Nephron (organoid): ENCODE data around the gene ZNF296.

ENCODE experiments used
- H3K27ac Mint-ChIP-seq, 3 experiments: 2 replicates each; pipeline ENCODE4 v1.8.0; 2020; ENCODE audit warnings: mixed read lengths in 3 of 3, mild to moderate bottlenecking in 2 of 3, moderate library complexity in 1 of 3
- H3K27me3 Mint-ChIP-seq: 2 replicates; pipeline ENCODE4 v1.8.0; 2021; ENCODE audit warnings: low read depth, mild to moderate bottlenecking, moderate library complexity, mixed read lengths
- H3K36me3 Mint-ChIP-seq: 2 replicates; pipeline ENCODE4 v1.8.0; 2020; ENCODE audit warnings: low read depth, mixed read lengths
- H3K4me1 Mint-ChIP-seq: 2 replicates; pipeline ENCODE4 v1.8.0; 2020; ENCODE audit warnings: mixed read lengths
- H3K4me3 Mint-ChIP-seq, 3 experiments: 2 replicates each; pipeline ENCODE4 v1.8.0; 2020; ENCODE audit warnings: mild to moderate bottlenecking in 3 of 3, mixed read lengths in 3 of 3, moderate library complexity in 2 of 3
- H3K9me3 Mint-ChIP-seq: 2 replicates; pipeline ENCODE4 v1.8.0; 2020; ENCODE audit warnings: mixed read lengths
- CTCF ChIP-seq, 3 experiments: fragments of 200-600 bp; sonication (generic); IDR thresholded peaks; one replicate each; pipeline ENCODE4 v1.5.0; 2021; ENCODE audit warnings: antibody characterized with exemption in 3 of 3; ENCODE audit not compliant: unreplicated experiment in 3 of 3

Gene ZNF296

GRCh38 chr19:45101806-45102205 lies 25.5 kb upstream of the ZNF296 start:
- peak overlapping the region in 2 of 3 experiments; percentile 14 to 21 for H3K4me3 Mint-ChIP-seq
- no peaks in the 10 kb centered on the region for H3K36me3 Mint-ChIP-seq
- peak overlapping the region in 2 of 3 experiments; percentile 83 to 87 for H3K27ac Mint-ChIP-seq
- H3K27me3 Mint-ChIP-seq, result no peaks in the 10 kb centered on the region
- no peak for TF ChIP-seq CTCF (IDR thresholded peaks at IDR 0.05; ENCODE audit: unreplicated experiment in 3 of 3)
- peaks cover 82% of the 10 kb centered on the region for H3K4me1 Mint-ChIP-seq
- H3K9me3 Mint-ChIP-seq, result no peaks in the 10 kb centered on the region

GRCh38 chr19:45100846-45101252 lies 24.6 kb upstream of the ZNF296 start:
- no peaks in the 10 kb centered on the region for H3K27me3 Mint-ChIP-seq
- H3K36me3 Mint-ChIP-seq, result peaks cover 2% of the 10 kb centered on the region
- peak overlapping the region; percentile 20 to 87 (median 83) for H3K27ac Mint-ChIP-seq
- no peaks in the 10 kb centered on the region for H3K9me3 Mint-ChIP-seq
- H3K4me1 Mint-ChIP-seq, result peaks cover 91% of the 10 kb centered on the region
- H3K4me3 Mint-ChIP-seq, result peak overlapping the region in 2 of 3 experiments; percentile 3 to 37
- no peak for TF ChIP-seq CTCF (IDR thresholded peaks at IDR 0.05; ENCODE audit: unreplicated experiment in 3 of 3)

DNA sequence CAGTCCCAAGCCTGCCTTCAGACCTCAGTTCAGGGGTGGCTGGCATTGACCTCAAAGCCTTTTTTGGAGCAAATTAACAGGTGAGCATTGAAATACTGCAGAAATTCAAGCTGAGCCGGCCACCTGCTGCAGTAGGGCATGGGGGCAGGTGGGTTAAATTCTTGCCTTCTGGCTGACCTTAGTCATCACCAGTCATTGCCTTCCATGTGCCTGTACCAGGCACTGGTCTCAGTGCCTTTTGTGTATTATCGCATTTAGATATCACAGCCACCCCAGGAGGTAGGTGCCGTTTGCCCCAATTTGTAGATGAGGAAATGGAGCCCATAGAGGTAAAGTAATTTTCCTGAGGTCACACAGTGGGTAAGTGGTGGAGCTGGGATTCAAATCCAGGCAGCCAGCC lies 23.9 kb upstream of the ZNF296 start:
- no peaks in the 10 kb centered on the region for H3K27me3 Mint-ChIP-seq
- H3K4me1 Mint-ChIP-seq, result peaks cover 89% of the 10 kb centered on the region
- H3K9me3 Mint-ChIP-seq, result no peaks in the 10 kb centered on the region
- peaks cover 4% of the 10 kb centered on the region for H3K36me3 Mint-ChIP-seq
- H3K27ac Mint-ChIP-seq, result peak overlapping the region in 2 of 3 experiments; percentile 83 to 87
- TF ChIP-seq CTCF (IDR thresholded peaks at IDR 0.05; ENCODE audit: unreplicated experiment in 3 of 3), result no peak
- H3K4me3 Mint-ChIP-seq, result peak overlapping the region in 1 of 3 experiments; percentile 37

- H3K4me1 Mint-ChIP-seq, result peaks cover 89% of the 10 kb centered on the region
- H3K27ac Mint-ChIP-seq, result peak overlapping the region; percentile 19 to 73 (median 46)
- peak overlapping the region; percentile 2 to 42 (median 20) for H3K4me3 Mint-ChIP-seq
- peaks cover 8% of the 10 kb centered on the region for H3K36me3 Mint-ChIP-seq
- TF ChIP-seq CTCF (IDR thresholded peaks at IDR 0.05; ENCODE audit: unreplicated experiment in 3 of 3), result no peak
- no peaks in the 10 kb centered on the region for H3K9me3 Mint-ChIP-seq
- no peaks in the 10 kb centered on the region for H3K27me3 Mint-ChIP-seq
Observed at GRCh38 chr19:45099467-45100191, 23.4 kb upstream of the ZNF296 start.

GRCh38 chr19:45098521-45099466 lies 22.5 kb upstream of the ZNF296 start:
- Mint-ChIP-seq H3K4me3 (peak overlapping the region; percentile 45 to 64 (median 54)), H3K9me3 (no peaks in the 10 kb centered on the region), H3K4me1 (peaks cover 89% of the 10 kb centered on the region), H3K36me3 (peaks cover 10% of the 10 kb centered on the region), H3K27me3 (no peaks in the 10 kb centered on the region), H3K27ac (peak overlapping the region; percentile 46 to 73 (median 67))
- TF ChIP-seq CTCF (IDR thresholded peaks at IDR 0.05; ENCODE audit: unreplicated experiment in 3 of 3), result no peak
